Stimulated activated CD4-positive, alpha-beta T cell treated with anti-CD3 and anti-CD28 coated beads, Interleukin-4, amount 100 ng/mL, for 4 hours (primary cell): ENCODE results near the gene ACVR1B.
A peak's percentile ranks its signal among the peaks of the same experiment; 100 is the strongest.

Source experiments
- DNase-seq, 2 experiments: peaks; one replicate each; pipeline ENCODE4 v3.0.0-alpha.2; 2020

ACVR1B gene

GRCh38 chr12:52005903-52006703 is 54.6 kb downstream of the ACVR1B start:
- DNase-seq: no peak

- peak; percentile 81 to 82 for DNase-seq
Observed at GRCh38 chr12:52006726-52007157, 55.2 kb downstream of the ACVR1B start, which contains the start of gene TAMALIN. TSS of gene TAMALIN (plus strand) at chr12:52006946. CDS start at chr12:52007020, 74 bp downstream.

- DNase-seq: peak; percentile 49 to 62
Observed at GRCh38 chr12:52007158-52007921, 55.8 kb downstream of the ACVR1B start.

GRCh38 chr12:52007982-52008510 is 56.5 kb downstream of the ACVR1B start:
- DNase-seq: no peak

GRCh38 chr12:52009081-52009751 is 57.7 kb downstream of the ACVR1B start:
- DNase-seq: peak in 1 of 2 experiments; percentile 23

- no peak for DNase-seq
Observed at GRCh38 chr12:52010152-52010622, 58.7 kb downstream of the ACVR1B start.

GRCh38 chr12:52010692-52011601 is 59.4 kb downstream of the ACVR1B start:
- DNase-seq: no peak

GRCh38 chr12:52011602-52012214 is 60.2 kb downstream of the ACVR1B start:
- no peak for DNase-seq

GRCh38 chr12:52013626-52014310 is 62.3 kb downstream of the ACVR1B start:
- no peak for DNase-seq

- DNase-seq: no peak
Observed at GRCh38 chr12:52014567-52015530, 63.4 kb downstream of the ACVR1B start.

GRCh38 chr12:52015532-52016041 is 64.1 kb downstream of the ACVR1B start:
- no peak for DNase-seq

- no peak for DNase-seq
Observed at GRCh38 chr12:52018433-52019112, 67.1 kb downstream of the ACVR1B start.

GRCh38 chr12:52019113-52019770 is 67.7 kb downstream of the ACVR1B start:
- no peak for DNase-seq

GRCh38 chr12:52020539-52021336 is 69.2 kb downstream of the ACVR1B start:
- peak; percentile 55 to 57 for DNase-seq

- DNase-seq: no peak
Observed at GRCh38 chr12:52022841-52023181, 71.3 kb downstream of the ACVR1B start.

GRCh38 chr12:52023182-52023975 is 71.9 kb downstream of the ACVR1B start:
- peak; percentile 85 to 95 for DNase-seq
